ENCODE results near the gene TOMT. TPM values are rescaled to one million over a fixed set of nuclear protein-coding genes. Genes with fewer than 3 reads are reported as not detected.

TOMT gene
- total RNA-seq, 3 donors from 2014 or later (not counting 1 experiment from before 2014, with no cell fraction given) = not detected

GRCh38 chr11:72102946-72103753, 2.6 kb upstream of the TOMT start, which contains the start of gene LAMTOR1:
Gene LAMTOR1, minus strand, starts transcription at chr11:72103297. Its CDS starts 73 bp downstream, at chr11:72103224.
- peaks cover 12% of the 10 kb centered on the region for H3K36me3 ChIP-seq (ENCODE audit: control insufficient read depth, insufficient read depth, low read length)

GRCh38 chr11:72103754-72104167, 2.0 kb upstream of the TOMT start:
- peak overlapping the region; percentile 84 for H3K4me3 ChIP-seq (ENCODE audit: low read length)
- no peaks in the 10 kb centered on the region for H3K27me3 Mint-ChIP-seq (ENCODE audit: low read depth in 2 of 2)
- H3K4me3 Mint-ChIP-seq = peak overlapping the region; percentile 94
- no peaks in the 10 kb centered on the region for H3K9me3 ChIP-seq (ENCODE audit: control insufficient read depth, insufficient read depth, low read length)
- TF ChIP-seq CTCF (IDR thresholded peaks at IDR 0.05) = no peak
- peaks cover 6% of the 10 kb centered on the region for H3K36me3 ChIP-seq (ENCODE audit: control insufficient read depth, insufficient read depth, low read length)
- WGBS (ENCODE audit: insufficient coverage) = 85% methylated on average over 10 of the region's 11 CpGs
- peaks cover 43 to 45% of the 10 kb centered on the region in 2 donors for H3K4me1 Mint-ChIP-seq
- intact Hi-C loops (cut with micrococcal nuclease) = loop anchor here (1.0 kb wide), 2 partner anchors 9 to 23 kb away; partner anchors contain the start of genes ANAPC15, LRRC51 and NUMA1
- peak overlapping the region; percentile 89 to 91 for H3K27ac Mint-ChIP-seq
- DNase-seq (no peak), ATAC-seq (no peak)
- H3K27me3 ChIP-seq (ENCODE audit: control insufficient read depth, insufficient read depth, low read length) = no peaks in the 10 kb centered on the region
- peak overlapping the region; percentile 87 for H3K27ac ChIP-seq (ENCODE audit: low read length)
- H3K9me3 Mint-ChIP-seq = no peaks in the 10 kb centered on the region
- peaks cover 31% of the 10 kb centered on the region for H3K4me1 ChIP-seq (ENCODE audit: control insufficient read depth, insufficient read depth, low read length)
- no peaks in the 10 kb centered on the region for H3K36me3 Mint-ChIP-seq

More at GRCh38 chr11:72102946-72103753, 2.6 kb upstream of the TOMT start, which contains the start of gene LAMTOR1:
- H3K27ac ChIP-seq (ENCODE audit: low read length) = peak within 1 kb of the TSS; percentile 90
- ATAC-seq (peak; percentile 95 to 98 (median 98)), DNase-seq (peak; percentile 97 to 99)
- peak within 1 kb of the TSS; percentile 84 for H3K4me3 ChIP-seq (ENCODE audit: low read length)
- H3K27me3 Mint-ChIP-seq (ENCODE audit: low read depth in 2 of 2) = no peaks in the 10 kb centered on the region
- no peaks in the 10 kb centered on the region for H3K27me3 ChIP-seq (ENCODE audit: control insufficient read depth, insufficient read depth, low read length)
- peaks cover 31% of the 10 kb centered on the region for H3K4me1 ChIP-seq (ENCODE audit: control insufficient read depth, insufficient read depth, low read length)
- no peaks in the 10 kb centered on the region for H3K9me3 Mint-ChIP-seq
- peak; percentile 45 for TF ChIP-seq CTCF (IDR thresholded peaks at IDR 0.05)
- H3K4me1 Mint-ChIP-seq = peaks cover 43 to 45% of the 10 kb centered on the region in 2 donors
- WGBS (ENCODE audit: insufficient coverage) = 5% methylated on average over 63 of the region's 64 CpGs
- H3K4me3 Mint-ChIP-seq = peak within 1 kb of the TSS; percentile 94
- intact Hi-C loops (cut with micrococcal nuclease) = loop anchor here (1.0 kb wide), 2 partner anchors 9 to 23 kb away; partner anchors contain the start of genes ANAPC15, LRRC51 and NUMA1
- no peaks in the 10 kb centered on the region for H3K9me3 ChIP-seq (ENCODE audit: control insufficient read depth, insufficient read depth, low read length)
- no peaks in the 10 kb centered on the region for H3K36me3 Mint-ChIP-seq
- H3K27ac Mint-ChIP-seq = peak within 1 kb of the TSS; percentile 89 to 91

DNA sequence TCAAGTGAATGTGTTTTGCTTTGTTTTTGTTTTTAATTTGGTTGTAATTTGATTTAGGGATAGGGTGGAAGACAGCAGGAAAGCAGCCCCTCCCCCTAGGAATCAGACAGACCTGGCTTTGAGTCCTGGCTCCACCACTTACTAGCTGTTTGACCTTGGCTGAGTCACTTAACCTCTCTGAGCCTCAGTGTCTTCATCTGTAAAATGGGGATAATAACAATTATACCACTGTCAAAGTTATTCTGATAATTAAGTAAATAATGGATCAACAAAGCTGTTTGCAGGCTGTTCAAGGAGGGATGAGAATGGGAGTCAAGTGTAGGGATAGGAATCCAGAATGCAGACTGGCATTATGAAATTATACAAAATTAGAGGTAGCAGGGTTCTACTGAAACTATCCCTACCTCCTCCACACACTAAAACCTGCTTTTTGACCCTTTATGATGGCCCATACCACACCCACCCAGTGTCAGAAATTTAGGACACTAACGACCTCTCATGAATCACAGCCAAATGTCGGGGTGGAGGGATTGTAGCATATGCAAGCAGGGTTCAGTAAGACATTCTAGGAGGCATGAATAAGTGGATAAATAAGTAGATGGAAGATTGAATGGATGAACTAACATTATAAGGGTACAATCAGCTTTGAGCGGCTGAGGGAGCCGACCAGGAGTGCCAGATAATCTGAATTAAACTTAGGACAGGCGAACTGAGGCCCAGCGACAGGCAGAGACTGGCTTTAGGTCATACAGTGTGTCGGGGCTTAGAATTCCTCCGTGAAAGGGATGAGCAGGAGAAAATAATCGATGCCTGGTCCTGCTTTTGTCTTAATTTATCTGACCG, 5.8 kb downstream of the TOMT start:
- Mint-ChIP-seq H3K4me3 (peak overlapping the region; percentile 94), H3K27me3 (ENCODE audit: low read depth in 2 of 2) (peaks cover 7 to 18% of the 10 kb centered on the region in 2 donors), H3K27ac (peak overlapping the region; percentile 95 to 96), H3K36me3 (no peaks in the 10 kb centered on the region), H3K9me3 (no peaks in the 10 kb centered on the region), H3K4me1 (peaks cover 20 to 24% of the 10 kb centered on the region in 2 donors)
- no peaks in the 10 kb centered on the region for H3K27me3 ChIP-seq (ENCODE audit: control insufficient read depth, insufficient read depth, low read length)
- no peak for TF ChIP-seq CTCF (IDR thresholded peaks at IDR 0.05)
- H3K4me3 ChIP-seq (ENCODE audit: low read length) = peak overlapping the region; percentile 69
- no peak for DNase-seq
- peaks cover 2% of the 10 kb centered on the region for H3K36me3 ChIP-seq (ENCODE audit: control insufficient read depth, insufficient read depth, low read length)
- WGBS (ENCODE audit: insufficient coverage) = 6% methylated on average over 10 of the region's 10 CpGs
- no peaks in the 10 kb centered on the region for H3K9me3 ChIP-seq (ENCODE audit: control insufficient read depth, insufficient read depth, low read length)
- peak overlapping the region; percentile 90 for H3K27ac ChIP-seq (ENCODE audit: low read length)
- ATAC-seq = peak in 2 of 3 donors; percentile 0
- peaks cover 19% of the 10 kb centered on the region for H3K4me1 ChIP-seq (ENCODE audit: control insufficient read depth, insufficient read depth, low read length)
- intact Hi-C loops (cut with micrococcal nuclease) = loop anchor here (1.0 to 2.0 kb wide), 4 partner anchors 8 to 183 kb away; partner anchors contain the start of genes LAMTOR1, LRRC51, NUMA1 and XNDC1N

Data from natural killer cell (primary cell).